Left lung (tissue), 14 donors: ENCODE results near the gene FBLN5. TPM values are rescaled to one million over a fixed set of nuclear protein-coding genes. Genes with fewer than 3 reads are reported as not detected.

Source experiments
- ATAC-seq: fragments of 200-7000 bp; cut with Tn5 transposase; one replicate; pipeline ENCODE4 v1.9.1; 2020; ENCODE audit warnings: moderate library complexity
- DNase-seq, 4 donors: peaks; one replicate each; pipeline ENCODE4 v3.0.0-alpha.2; 2013 to 2020
- H3K27ac ChIP-seq, 2 donors: fragments of 200-600 bp; sonication (generic) in 1 of 2; one replicate each; pipeline versions ENCODE4 v1.5.0 to v1.8.0; 2020 to 2021
- H3K27me3 ChIP-seq, 2 donors: fragments of 200-600 bp; sonication (generic) in 1 of 2; one replicate each; pipeline versions ENCODE4 v1.5.0 to v1.8.0; 2020 to 2021
- H3K36me3 ChIP-seq, 2 donors: fragments of 200-600 bp; sonication (generic) in 1 of 2; one replicate each; pipeline versions ENCODE4 v1.5.0 to v1.8.0; 2020 to 2021
- H3K4me1 ChIP-seq, 2 donors: fragments of 200-600 bp; one replicate each; pipeline ENCODE4 v1.8.0; 2021
- H3K4me3 ChIP-seq, 2 donors: fragments of 200-600 bp; sonication (generic) in 1 of 2; one replicate each; pipeline versions ENCODE4 v1.5.0 to v1.8.0; 2020 to 2021; ENCODE audit warnings: mild to moderate bottlenecking in 1 of 2
- H3K9me3 ChIP-seq, 2 donors: fragments of 200-600 bp; sonication (generic) in 1 of 2; one replicate each; pipeline versions ENCODE4 v1.5.0 to v1.8.0; 2020 to 2021
- intact Hi-C, 2 donors: fragments of 100-400 bp; cut with DNase I; formaldehyde crosslinking; loops; one replicate each; pipeline versions ENCODE4 v1.11.2 to v1.14.2; 2022
- long read RNA-seq, 12 donors: library from polyadenylated mRNA in 2 of 12; unstranded in 2 of 12; transcript quantifications; one replicate each; pipeline ENCODE4 v2.0.0 and lab custom pipeline, GENCODE V29; 2019 to 2026
- polyA plus RNA-seq, 6 donors: library from polyadenylated mRNA; unstranded; fragments of 120-200 nt; gene quantifications; one replicate each; pipeline ENCODE4 v1.2.1, GENCODE V29; 2013; ENCODE audit not compliant: insufficient read length in 6 of 6
- total RNA-seq, 2 donors: library from RNA; stranded (reverse); fragmentation: NEBNext Ultra II Directional; extraction: Animal tissue kit (Norgen Biotek cat#: 25700); gene quantifications; one replicate each; pipeline ENCODE4 v1.2.1, GENCODE V29; 2021
- TF ChIP-seq, protein P1 (sequence below), 2 donors: fragments of 200-600 bp; sonication (generic) in 1 of 2; IDR thresholded peaks; one replicate each; pipeline versions ENCODE4 v1.5.0 to v1.8.0; 2021; ENCODE audit warnings: antibody characterized with exemption in 2 of 2
- donor health status: DM: no; HTN: yes; CAD: no.
- donor health status: DM: no; HTN: no; CAD: no.

The FBLN5 gene, protein sequence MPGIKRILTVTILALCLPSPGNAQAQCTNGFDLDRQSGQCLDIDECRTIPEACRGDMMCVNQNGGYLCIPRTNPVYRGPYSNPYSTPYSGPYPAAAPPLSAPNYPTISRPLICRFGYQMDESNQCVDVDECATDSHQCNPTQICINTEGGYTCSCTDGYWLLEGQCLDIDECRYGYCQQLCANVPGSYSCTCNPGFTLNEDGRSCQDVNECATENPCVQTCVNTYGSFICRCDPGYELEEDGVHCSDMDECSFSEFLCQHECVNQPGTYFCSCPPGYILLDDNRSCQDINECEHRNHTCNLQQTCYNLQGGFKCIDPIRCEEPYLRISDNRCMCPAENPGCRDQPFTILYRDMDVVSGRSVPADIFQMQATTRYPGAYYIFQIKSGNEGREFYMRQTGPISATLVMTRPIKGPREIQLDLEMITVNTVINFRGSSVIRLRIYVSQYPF
- total RNA-seq: 100 to 1,000 TPM in 1 of 2 donors, 10 to 100 TPM in 1; 84.5 to 125 TPM
- polyA plus RNA-seq: 100 to 1,000 TPM in 1 of 6 donors, 10 to 100 TPM in 5; 61.6 to 108 (median 84.9) TPM
- long read RNA-seq, donor 1, transcript FBLN5-202 (11 exons, 2,123 nt): major isoform, 9 of 54 reads
- long read RNA-seq, donor 1, partial matches to known transcripts: 44 of 54 reads
- long read RNA-seq, donor 1, other reads (novel, unspliced or antisense): 0 of 54 reads
- long read RNA-seq, donor 2, transcript FBLN5-202 (11 exons, 2,123 nt): major isoform, 11 of 35 reads
- long read RNA-seq, donor 2, partial matches to known transcripts: 24 of 35 reads
- long read RNA-seq, donor 2, other reads (novel, unspliced or antisense): 0 of 35 reads
- long read RNA-seq, donor 3, transcript FBLN5-202 (11 exons, 2,123 nt): major isoform, 13 of 22 reads
- long read RNA-seq, donor 3, partial matches to known transcripts: 9 of 22 reads
- long read RNA-seq, donor 3, other reads (novel, unspliced or antisense): 0 of 22 reads
- long read RNA-seq, donor 4, transcript FBLN5-202 (11 exons, 2,123 nt): major isoform, 17 of 23 reads
- long read RNA-seq, donor 4, partial matches to known transcripts: 1 of 23 reads
- long read RNA-seq, donor 4, other reads (novel, unspliced or antisense): 4 of 23 reads
- long read RNA-seq, donor 5, transcript FBLN5-202 (11 exons, 2,123 nt): major isoform, 13 of 31 reads
- long read RNA-seq, donor 5, partial matches to known transcripts: 18 of 31 reads
- long read RNA-seq, donor 5, other reads (novel, unspliced or antisense): 0 of 31 reads
- long read RNA-seq, donor 6, transcript FBLN5-202 (11 exons, 2,123 nt): major isoform, 9 of 20 reads
- long read RNA-seq, donor 6, partial matches to known transcripts: 11 of 20 reads
- long read RNA-seq, donor 6, other reads (novel, unspliced or antisense): 0 of 20 reads
- long read RNA-seq, donor 7, partial matches to known transcripts: 0 of 4 reads
- long read RNA-seq, donor 7, other reads (novel, unspliced or antisense): 0 of 4 reads
- long read RNA-seq, donor 8, transcript FBLN5-202 (11 exons, 2,123 nt): major isoform, 16 of 34 reads
- long read RNA-seq, donor 8, partial matches to known transcripts: 16 of 34 reads
- long read RNA-seq, donor 8, other reads (novel, unspliced or antisense): 0 of 34 reads
- long read RNA-seq, donor 9: 0 reads
- long read RNA-seq, donor 10, transcript FBLN5-202 (11 exons, 2,123 nt): major isoform, 18 of 25 reads
- long read RNA-seq, donor 10, partial matches to known transcripts: 0 of 25 reads
- long read RNA-seq, donor 10, other reads (novel, unspliced or antisense): 2 of 25 reads
- long read RNA-seq, donor 11: 0 reads
- long read RNA-seq, donor 12, transcript FBLN5-202 (11 exons, 2,123 nt): major isoform, 10 of 28 reads
- long read RNA-seq, donor 12, partial matches to known transcripts: 17 of 28 reads
- long read RNA-seq, donor 12, other reads (novel, unspliced or antisense): 0 of 28 reads

DNA sequence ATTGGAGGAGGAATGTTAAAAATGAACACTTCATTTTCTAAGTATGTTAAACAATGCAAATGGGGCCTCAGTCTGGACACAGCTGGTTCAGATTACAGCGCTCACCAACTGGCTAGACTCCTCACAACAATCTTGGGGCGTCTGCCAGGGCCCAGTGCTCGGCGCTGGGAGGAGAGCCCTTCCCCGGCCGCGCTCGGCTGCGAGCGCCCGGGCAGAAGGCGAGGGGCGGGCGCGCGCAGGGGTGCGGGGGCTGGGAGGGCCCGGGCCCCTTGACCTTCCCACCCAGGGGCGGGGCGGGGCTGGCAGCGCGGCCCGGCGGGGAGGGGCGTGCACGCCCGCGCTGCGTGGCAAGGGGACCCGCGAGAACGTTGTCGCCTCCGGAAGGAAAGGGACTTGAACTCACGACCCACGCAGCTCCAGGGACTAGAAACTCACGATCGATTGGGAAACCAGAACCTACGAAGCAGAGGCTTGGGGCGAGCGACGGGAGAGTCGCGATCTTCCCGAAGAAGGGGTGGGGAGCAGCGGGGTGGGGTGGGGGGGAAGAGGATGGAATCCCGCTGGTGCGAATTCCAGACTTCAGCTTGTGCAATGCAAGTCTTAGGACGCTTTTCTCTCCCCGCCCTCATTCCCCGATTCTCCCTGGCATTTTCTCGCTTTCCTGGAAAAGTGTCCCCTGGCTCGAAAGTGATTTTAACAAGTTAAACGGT is at the start of gene FBLN5:
Gene FBLN5, minus strand, starts transcription at position 220 of the 710 bp plus-strand sequence. CDS start 465 bp downstream, outside the sequence.
- TF ChIP-seq, protein P1, sequence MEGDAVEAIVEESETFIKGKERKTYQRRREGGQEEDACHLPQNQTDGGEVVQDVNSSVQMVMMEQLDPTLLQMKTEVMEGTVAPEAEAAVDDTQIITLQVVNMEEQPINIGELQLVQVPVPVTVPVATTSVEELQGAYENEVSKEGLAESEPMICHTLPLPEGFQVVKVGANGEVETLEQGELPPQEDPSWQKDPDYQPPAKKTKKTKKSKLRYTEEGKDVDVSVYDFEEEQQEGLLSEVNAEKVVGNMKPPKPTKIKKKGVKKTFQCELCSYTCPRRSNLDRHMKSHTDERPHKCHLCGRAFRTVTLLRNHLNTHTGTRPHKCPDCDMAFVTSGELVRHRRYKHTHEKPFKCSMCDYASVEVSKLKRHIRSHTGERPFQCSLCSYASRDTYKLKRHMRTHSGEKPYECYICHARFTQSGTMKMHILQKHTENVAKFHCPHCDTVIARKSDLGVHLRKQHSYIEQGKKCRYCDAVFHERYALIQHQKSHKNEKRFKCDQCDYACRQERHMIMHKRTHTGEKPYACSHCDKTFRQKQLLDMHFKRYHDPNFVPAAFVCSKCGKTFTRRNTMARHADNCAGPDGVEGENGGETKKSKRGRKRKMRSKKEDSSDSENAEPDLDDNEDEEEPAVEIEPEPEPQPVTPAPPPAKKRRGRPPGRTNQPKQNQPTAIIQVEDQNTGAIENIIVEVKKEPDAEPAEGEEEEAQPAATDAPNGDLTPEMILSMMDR (IDR thresholded peaks at IDR 0.05): no peak
- intact Hi-C loops: no loop called here
- ATAC-seq (peak; percentile 85), DNase-seq (peak; percentile 75 to 87 (median 82))
- no peaks in the 10 kb centered on the region for H3K36me3 ChIP-seq
- peak within 1 kb of the TSS; percentile 45 to 57 for H3K4me3 ChIP-seq
- peaks cover 0 to 25% of the 10 kb centered on the region in 2 donors for H3K4me1 ChIP-seq
- H3K27me3 ChIP-seq: peaks cover 0 to 21% of the 10 kb centered on the region in 2 donors
- no peaks in the 10 kb centered on the region for H3K9me3 ChIP-seq
- H3K27ac ChIP-seq: peak within 1 kb of the TSS; percentile 72 to 83

DNA sequence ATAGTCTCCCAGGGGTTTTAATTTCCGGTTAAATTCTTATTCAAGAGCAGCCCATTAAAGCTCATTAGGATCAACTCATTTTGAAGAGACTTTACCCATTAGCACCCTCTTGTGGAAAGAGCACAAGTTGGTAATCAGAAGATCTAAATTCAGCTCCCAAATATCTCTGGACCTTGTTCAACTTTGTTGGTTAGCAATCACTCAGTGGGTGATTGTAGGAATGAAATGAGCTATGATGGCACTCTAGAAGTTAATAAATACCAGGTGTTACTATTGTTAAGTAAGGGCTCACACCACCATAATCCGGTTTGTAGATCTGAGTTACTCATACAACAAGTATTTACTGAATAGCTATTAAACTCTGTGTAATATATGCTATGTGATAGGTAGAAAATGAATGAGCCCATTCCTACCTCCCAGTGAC is 49.5 kb upstream of the FBLN5 start:
- peak in 2 of 4 donors; percentile 49 to 64 for DNase-seq
- TF ChIP-seq, protein P1 (IDR thresholded peaks at IDR 0.05): peak; percentile 44 to 65
- Histone ChIP-seq H3K36me3 (peaks cover 0 to 47% of the 10 kb centered on the region in 2 donors), H3K4me1 (peaks cover 0 to 32% of the 10 kb centered on the region in 2 donors), H3K4me3 (no peak overlapping the region), H3K9me3 (no peaks in the 10 kb centered on the region), H3K27ac (peak overlapping the region in 1 of 2 donors; percentile 49), H3K27me3 (no peaks in the 10 kb centered on the region)
- intact Hi-C loops: no loop called here
- peak; percentile 92 for ATAC-seq

- peaks cover 7 to 27% of the 10 kb centered on the region in 2 donors for H3K4me1 ChIP-seq
- H3K9me3 ChIP-seq: no peaks in the 10 kb centered on the region
- peaks cover 0 to 57% of the 10 kb centered on the region in 2 donors for H3K36me3 ChIP-seq
- H3K27ac ChIP-seq: no peak overlapping the region
- intact Hi-C loops: no loop called here
- no peak overlapping the region for H3K4me3 ChIP-seq
- ATAC-seq: no peak
- TF ChIP-seq, protein P1 (IDR thresholded peaks at IDR 0.05): no peak
- DNase-seq: no peak
- H3K27me3 ChIP-seq: no peaks in the 10 kb centered on the region
These were observed 39.7 kb upstream of the FBLN5 start for GRCh38 chr14:91987192-91987591.
